Osteoblast (primary cell): Measurements from ENCODE around the gene EPHB2. TPM values are rescaled to one million over a fixed set of nuclear protein-coding genes. Genes with fewer than 3 reads are reported as not detected.

Source experiments
- DNase-seq: peaks from one replicate; pipeline ENCODE4 v3.0.0; 2011; ENCODE audit warnings: low spot score, mixed read lengths; ENCODE audit not compliant: insufficient read length; ENCODE audit errors: missing footprints
- H2AFZ ChIP-seq: 2 replicates; pipeline ENCODE4 v1.6.0; 2011; ENCODE audit warnings: mild to moderate bottlenecking, low read length
- H3K27ac ChIP-seq: 2 replicates; pipeline ENCODE4 v1.5.1; 2011; ENCODE audit warnings: mild to moderate bottlenecking, low read depth, low read length, moderate library complexity
- H3K27me3 ChIP-seq: 2 replicates; pipeline ENCODE4 v1.6.0; 2012; ENCODE audit warnings: mild to moderate bottlenecking, control low read depth, inconsistent platforms, low read length, moderate library complexity; ENCODE audit not compliant: insufficient read depth
- H3K36me3 ChIP-seq: 2 replicates; pipeline ENCODE4 v1.5.1; 2011; ENCODE audit warnings: mild to moderate bottlenecking, low read length, control low read depth, moderate library complexity; ENCODE audit not compliant: insufficient read depth
- H3K4me1 ChIP-seq: 2 replicates; pipeline ENCODE4 v1.5.1; 2011; ENCODE audit warnings: mild to moderate bottlenecking, low read length, control low read depth, moderate library complexity; ENCODE audit not compliant: insufficient read depth
- H3K4me2 ChIP-seq: 2 replicates; pipeline ENCODE4 v1.6.0; 2011; ENCODE audit warnings: mild to moderate bottlenecking, low read length; ENCODE audit not compliant: insufficient read depth
- H3K4me3 ChIP-seq: fragments of 200-600 bp; sonication (generic); 3 replicates; pipeline ENCODE4 v1.5.1; 2012; ENCODE audit warnings: mild to moderate bottlenecking, low read length, inconsistent platforms; ENCODE audit not compliant: insufficient read depth
- H3K79me2 ChIP-seq: 2 replicates; pipeline ENCODE4 v1.6.0; 2012; ENCODE audit warnings: mild to moderate bottlenecking, low read length, control low read depth, inconsistent platforms; ENCODE audit not compliant: insufficient read depth
- H3K9me3 ChIP-seq: 2 replicates; pipeline ENCODE4 v1.5.1; 2011; ENCODE audit warnings: low read depth, low read length, control low read depth
- H4K20me1 ChIP-seq: 2 replicates; pipeline ENCODE4 v1.6.0; 2012; ENCODE audit warnings: mild to moderate bottlenecking, low read length, control low read depth; ENCODE audit not compliant: insufficient read depth
- total RNA-seq: library from RNA; depleted of rRNA; stranded (reverse); fragments of >200 nt; gene quantifications from 2 replicates; pipeline ENCODE4 v1.2.3, GENCODE V29; 2012
- TF ChIP-seq, protein P1 (sequence below): IDR thresholded peaks from 2 replicates; pipeline ENCODE4 v1.5.1; 2011; ENCODE audit warnings: mild to moderate bottlenecking, low read depth, low read length, moderate library complexity; ENCODE audit errors: extremely low read depth

The EPHB2 gene
- total RNA-seq, 1 donor: 8.7 TPM

DNA sequence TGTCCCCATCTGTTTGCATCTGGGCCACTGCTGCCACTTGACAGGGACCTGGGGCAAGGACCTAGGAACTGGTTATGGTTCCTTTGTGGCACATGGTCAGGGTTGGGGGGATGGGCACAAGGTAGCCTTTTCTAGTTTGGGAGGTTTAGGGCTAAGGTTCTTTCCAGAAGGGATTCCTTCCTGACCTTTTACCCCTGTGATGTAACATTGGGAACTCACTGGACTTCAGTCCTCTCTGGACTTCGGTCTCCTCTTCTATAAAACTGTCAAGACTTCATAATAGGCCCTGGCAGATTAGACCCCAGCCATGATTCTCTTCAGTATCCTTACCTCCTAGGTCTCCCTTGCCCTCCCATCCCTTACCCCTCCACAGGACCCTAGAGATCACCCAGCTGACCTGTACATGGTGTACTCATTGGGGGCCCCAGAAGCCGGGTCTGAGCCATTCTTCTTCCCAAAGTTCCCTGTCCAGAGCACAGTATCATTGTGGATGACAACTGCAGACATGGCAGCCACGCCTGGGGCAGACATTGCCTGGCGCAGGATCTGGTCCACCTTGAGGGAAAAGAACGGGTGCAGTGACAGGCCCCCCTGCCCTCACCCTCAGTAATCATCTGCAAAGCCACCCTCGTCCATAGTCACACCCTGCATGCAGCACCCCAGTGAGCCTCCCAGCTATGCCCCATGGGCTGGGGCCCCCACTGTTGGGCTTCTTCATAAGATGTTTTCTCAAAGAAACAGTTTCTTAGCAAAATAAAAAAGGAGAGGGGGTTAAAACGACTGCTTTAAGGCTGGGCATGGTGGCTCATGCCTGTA, 249.1 kb downstream of the EPHB2 start:
- Histone ChIP-seq H3K79me2 (no peaks in the 10 kb centered on the region), H3K36me3 (no peaks in the 10 kb centered on the region)

DNA sequence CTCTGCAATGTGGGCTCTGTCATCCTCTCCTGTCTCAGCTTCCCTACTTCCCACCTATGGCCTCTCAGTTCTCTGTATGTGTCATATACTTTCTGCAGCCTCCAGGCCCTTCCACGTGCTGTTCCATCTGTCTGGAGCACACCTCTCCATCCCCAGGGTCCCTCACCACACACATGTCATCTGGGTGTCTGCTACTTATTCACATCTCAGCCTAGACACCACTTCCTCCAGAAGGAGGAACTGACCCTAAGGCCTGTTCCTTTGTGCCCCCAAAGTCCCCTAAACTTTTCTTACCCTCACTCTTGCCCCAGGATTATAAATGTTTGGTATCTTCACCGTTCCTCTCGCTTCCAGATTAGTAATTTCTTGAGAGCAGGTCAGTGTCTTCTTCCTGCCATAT, 251.9 kb downstream of the EPHB2 start:
- TF ChIP-seq, protein P1, sequence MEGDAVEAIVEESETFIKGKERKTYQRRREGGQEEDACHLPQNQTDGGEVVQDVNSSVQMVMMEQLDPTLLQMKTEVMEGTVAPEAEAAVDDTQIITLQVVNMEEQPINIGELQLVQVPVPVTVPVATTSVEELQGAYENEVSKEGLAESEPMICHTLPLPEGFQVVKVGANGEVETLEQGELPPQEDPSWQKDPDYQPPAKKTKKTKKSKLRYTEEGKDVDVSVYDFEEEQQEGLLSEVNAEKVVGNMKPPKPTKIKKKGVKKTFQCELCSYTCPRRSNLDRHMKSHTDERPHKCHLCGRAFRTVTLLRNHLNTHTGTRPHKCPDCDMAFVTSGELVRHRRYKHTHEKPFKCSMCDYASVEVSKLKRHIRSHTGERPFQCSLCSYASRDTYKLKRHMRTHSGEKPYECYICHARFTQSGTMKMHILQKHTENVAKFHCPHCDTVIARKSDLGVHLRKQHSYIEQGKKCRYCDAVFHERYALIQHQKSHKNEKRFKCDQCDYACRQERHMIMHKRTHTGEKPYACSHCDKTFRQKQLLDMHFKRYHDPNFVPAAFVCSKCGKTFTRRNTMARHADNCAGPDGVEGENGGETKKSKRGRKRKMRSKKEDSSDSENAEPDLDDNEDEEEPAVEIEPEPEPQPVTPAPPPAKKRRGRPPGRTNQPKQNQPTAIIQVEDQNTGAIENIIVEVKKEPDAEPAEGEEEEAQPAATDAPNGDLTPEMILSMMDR: no peak
- no peaks in the 10 kb centered on the region for H3K4me1 ChIP-seq
- H3K9me3 ChIP-seq: peaks cover 8% of the 10 kb centered on the region
- no peaks in the 10 kb centered on the region for H4K20me1 ChIP-seq
- no peak overlapping the region for H3K4me2 ChIP-seq
- peaks cover 5% of the 10 kb centered on the region for H3K27me3 ChIP-seq
- H3K27ac ChIP-seq: no peak overlapping the region
- no peak overlapping the region for H3K4me3 ChIP-seq
- no peak for DNase-seq
- no peaks in the 10 kb centered on the region for H3K79me2 ChIP-seq
- no peak overlapping the region for H2AFZ ChIP-seq
- H3K36me3 ChIP-seq: no peaks in the 10 kb centered on the region

More for the DNA sequence above, 249.1 kb downstream of the EPHB2 start:
- H3K4me1 ChIP-seq: no peaks in the 10 kb centered on the region
- H3K4me2 ChIP-seq: no peak overlapping the region
- no peaks in the 10 kb centered on the region for H3K9me3 ChIP-seq
- H4K20me1 ChIP-seq: no peaks in the 10 kb centered on the region
- DNase-seq: no peak
- TF ChIP-seq, protein P1: no peak
- H3K27ac ChIP-seq: no peak overlapping the region
- H3K4me3 ChIP-seq: no peak overlapping the region
- peaks cover 12% of the 10 kb centered on the region for H3K27me3 ChIP-seq
- H2AFZ ChIP-seq: no peak overlapping the region

DNA sequence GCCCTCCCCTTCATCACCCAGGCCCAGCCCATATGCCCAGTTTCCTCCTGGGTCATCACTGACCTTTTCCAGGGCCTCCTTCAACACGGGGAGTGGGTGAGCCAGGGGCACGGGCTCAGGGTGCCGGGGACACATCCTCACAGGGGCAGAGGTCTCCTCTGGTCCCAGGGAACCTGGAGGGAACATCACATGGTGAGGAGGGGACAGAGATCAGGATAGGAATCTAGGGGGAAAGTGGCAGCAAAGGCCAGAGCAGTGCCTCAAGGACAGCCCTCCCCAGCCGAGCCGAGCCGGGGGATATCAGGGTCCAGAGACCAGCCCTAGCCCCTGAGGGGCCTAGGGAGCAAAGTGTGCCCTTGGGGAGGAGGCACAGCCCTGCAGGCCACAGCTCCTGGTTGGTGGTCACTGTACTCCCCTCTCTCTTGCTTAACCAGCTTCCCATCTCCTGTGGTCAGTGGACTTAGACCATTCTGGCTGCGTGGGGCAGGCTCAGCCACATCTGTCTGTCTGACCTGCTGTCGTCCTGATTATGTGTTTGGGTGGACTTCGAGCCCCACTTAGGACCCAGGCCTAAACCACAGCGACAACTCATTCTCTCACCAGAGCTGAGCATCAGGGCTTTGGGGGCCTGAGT, 252.5 kb downstream of the EPHB2 start:
- H3K36me3 ChIP-seq: no peaks in the 10 kb centered on the region
- peaks cover 8% of the 10 kb centered on the region for H3K9me3 ChIP-seq
- H3K79me2 ChIP-seq: no peaks in the 10 kb centered on the region
- H3K4me2 ChIP-seq: no peak overlapping the region
- peak; percentile 81 for DNase-seq
- H3K27me3 ChIP-seq: peaks cover 10% of the 10 kb centered on the region
- H3K4me1 ChIP-seq: no peaks in the 10 kb centered on the region
- no peak overlapping the region for H3K4me3 ChIP-seq
- no peak overlapping the region for H2AFZ ChIP-seq
- no peak overlapping the region for H3K27ac ChIP-seq
- TF ChIP-seq, protein P1: no peak
- no peaks in the 10 kb centered on the region for H4K20me1 ChIP-seq

DNA sequence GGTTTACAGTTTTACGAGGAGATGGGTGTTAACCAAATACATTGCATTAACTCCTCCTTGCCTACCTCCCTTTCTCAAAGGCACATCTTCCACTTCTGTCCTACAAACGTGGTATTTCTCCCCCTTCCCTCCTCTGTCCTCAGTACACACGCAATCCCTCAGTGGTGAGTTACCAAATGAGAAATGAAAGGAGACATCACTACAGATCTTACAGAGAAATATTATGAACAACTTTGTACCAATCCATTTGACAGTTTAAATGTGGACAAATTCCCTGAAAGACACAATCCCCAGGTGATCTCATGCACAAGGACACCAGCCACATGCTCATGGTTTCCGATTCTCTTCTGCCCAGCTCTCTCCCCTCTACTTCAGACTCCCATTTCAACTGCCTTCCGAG, 255.7 kb downstream of the EPHB2 start:
- Histone ChIP-seq H3K4me2 (no peak overlapping the region), H3K27me3 (peaks cover 37% of the 10 kb centered on the region), H4K20me1 (no peaks in the 10 kb centered on the region), H3K79me2 (no peaks in the 10 kb centered on the region), H3K4me1 (no peaks in the 10 kb centered on the region), H3K4me3 (no peak overlapping the region), H3K9me3 (peaks cover 8% of the 10 kb centered on the region), H2AFZ (no peak overlapping the region), H3K36me3 (no peaks in the 10 kb centered on the region), H3K27ac (no peak overlapping the region)
- TF ChIP-seq, protein P1: no peak
- no peak for DNase-seq
